IMR-90 (cell line): Measurements from ENCODE around the gene KRTAP10-9. TPM values are rescaled to one million over a fixed set of nuclear protein-coding genes. Genes with fewer than 3 reads are reported as not detected.

Experiments
- ATAC-seq: fragments of 200-7000 bp; cut with Tn5 transposase; 2 replicates; pipeline ENCODE4 v1.9.1; 2020; ENCODE audit warnings: low read depth, mild to moderate bottlenecking, moderate library complexity
- BruUV-seq: library from RNA; stranded (reverse); fragments of 400-500 nt; replicated peaks from 2 replicates; lab custom pipeline; 2021; lab: Mats Ljungman, UMichigan
- CTCF ChIA-PET: fragments of 300-600 bp; formaldehyde crosslinking; extraction: SDS; loops from one replicate; lab custom pipeline; 2021; ENCODE audit warnings: antibody characterized with exemption; lab: Yijun Ruan, JAX
- POLR2A ChIA-PET: fragments of 300-600 bp; sonication (Branson Sonifier 250); formaldehyde crosslinking; loops from one replicate; lab custom pipeline; 2022; ENCODE audit warnings: antibody characterized with exemption; ENCODE audit not compliant: unreplicated experiment; lab: Charles Lee
- DNase-seq: peaks from one replicate; pipeline ENCODE4 v3.0.0; 2013
- H2AFZ ChIP-seq: replicated peaks from 2 replicates; pipeline ENCODE3; 2013; ENCODE audit warnings: low read length, mild to moderate bottlenecking; ENCODE audit not compliant: poor library complexity
- H2AK5ac ChIP-seq: 2 replicates; pipeline ENCODE4 v1.6.1; 2013; ENCODE audit warnings: low read depth, low read length, inconsistent platforms
- H2AK9ac ChIP-seq: replicated peaks from 2 replicates; pipeline ENCODE3; 2013; ENCODE audit warnings: mild to moderate bottlenecking, low read depth, low read length, moderate library complexity; ENCODE audit not compliant: poor library complexity
- H2BK120ac ChIP-seq: 2 replicates; pipeline ENCODE4 v1.6.1; 2013; ENCODE audit warnings: low read depth, low read length, inconsistent platforms
- H2BK15ac ChIP-seq: 3 replicates; pipeline ENCODE4 v1.6.1; 2013; ENCODE audit warnings: low read depth, low read length, inconsistent platforms
- H2BK20ac ChIP-seq: 2 replicates; pipeline ENCODE4 v1.6.1; 2013; ENCODE audit warnings: low read depth, mild to moderate bottlenecking, inconsistent platforms, low read length, moderate library complexity
- H2BK5ac ChIP-seq: 2 replicates; pipeline ENCODE4 v1.6.1; 2013; ENCODE audit warnings: mild to moderate bottlenecking, low read depth, low read length, inconsistent platforms; ENCODE audit not compliant: poor library complexity, severe bottlenecking
- H3K14ac ChIP-seq: replicated peaks from 2 replicates; pipeline ENCODE4 v1.6.1; 2013; ENCODE audit warnings: low read depth, low read length, inconsistent platforms
- H3K18ac ChIP-seq: 2 replicates; pipeline ENCODE4 v1.6.1; 2013; ENCODE audit warnings: low read depth, low read length, control low read depth
- H3K23ac ChIP-seq: 2 replicates; pipeline ENCODE4 v1.6.1; 2013; ENCODE audit warnings: low read depth, low read length, inconsistent platforms
- H3K27ac ChIP-seq: 2 replicates; pipeline ENCODE4 v1.5.1; 2013; ENCODE audit warnings: mild to moderate bottlenecking, control low read depth, low read length; ENCODE audit not compliant: insufficient read depth
- H3K27me3 ChIP-seq: 2 replicates; pipeline ENCODE4 v1.6.1; 2013; ENCODE audit warnings: low read length; ENCODE audit not compliant: control insufficient read depth, insufficient read depth
- H3K36me3 ChIP-seq: 2 replicates; pipeline ENCODE4 v1.6.1; 2013; ENCODE audit warnings: low read length, mixed read lengths; ENCODE audit not compliant: control insufficient read depth, insufficient read depth
- H3K4ac ChIP-seq: 2 replicates; pipeline ENCODE4 v1.6.1; 2013; ENCODE audit warnings: low read depth, low read length, inconsistent platforms
- H3K4me1 ChIP-seq: 2 replicates; pipeline ENCODE4 v1.6.1; 2013; ENCODE audit warnings: low read length, mixed read lengths; ENCODE audit not compliant: control insufficient read depth, insufficient read depth
- H3K4me2 ChIP-seq: 2 replicates; pipeline ENCODE4 v1.6.1; 2013; ENCODE audit warnings: low read depth, mild to moderate bottlenecking, control low read depth, low read length, moderate library complexity
- H3K4me3 ChIP-seq: 2 replicates; pipeline ENCODE4 v1.5.1; 2013; ENCODE audit warnings: low read depth, mild to moderate bottlenecking, control low read depth, low read length, moderate library complexity; ENCODE audit not compliant: insufficient read depth
- H3K56ac ChIP-seq: 2 replicates; pipeline ENCODE4 v1.6.1; 2013; ENCODE audit warnings: low read length, inconsistent platforms; ENCODE audit not compliant: insufficient read depth; ENCODE audit errors: extremely low read depth
- H3K79me1 ChIP-seq, 2 experiments: 2 replicates each; pipeline ENCODE4 v1.6.1; 2013; ENCODE audit warnings: low read length in 2 of 2, inconsistent platforms in 1 of 2, low read depth in 1 of 2
- H3K9ac ChIP-seq: 2 replicates; pipeline ENCODE4 v1.6.1; 2013; ENCODE audit warnings: low read depth, low read length, control low read depth
- H3K9me1 ChIP-seq: 2 replicates; pipeline ENCODE4 v1.6.1; 2013; ENCODE audit warnings: low read length, inconsistent platforms; ENCODE audit not compliant: insufficient read depth
- H3K9me3 ChIP-seq: 2 replicates; pipeline ENCODE4 v1.6.1; 2013; ENCODE audit warnings: low read length; ENCODE audit not compliant: control insufficient read depth, insufficient read depth
- H4K20me1 ChIP-seq: 2 replicates; pipeline ENCODE4 v1.6.1; 2013; ENCODE audit warnings: low read length, inconsistent platforms; ENCODE audit not compliant: insufficient read depth
- H4K5ac ChIP-seq: 2 replicates; pipeline ENCODE4 v1.6.1; 2013; ENCODE audit warnings: mild to moderate bottlenecking, low read depth, low read length, control low read depth
- H4K8ac ChIP-seq, 2 experiments: 2 replicates each; pipeline ENCODE4 v1.6.1; 2013; ENCODE audit warnings: low read depth in 2 of 2, low read length in 2 of 2, control low read depth in 1 of 2, inconsistent platforms in 1 of 2
- H4K91ac ChIP-seq: 2 replicates; pipeline ENCODE4 v1.6.1; 2013; ENCODE audit warnings: low read depth, low read length, inconsistent platforms; ENCODE audit not compliant: insufficient read depth
- BHLHE40 ChIP-seq: fragments of 150-350 bp; IDR thresholded peaks from 2 replicates; pipeline ENCODE4 v1.6.1; 2016; ENCODE audit warnings: mild to moderate bottlenecking, low read depth, low read length
- CEBPB ChIP-seq: IDR thresholded peaks from 2 replicates; pipeline ENCODE4 v1.6.1; 2012; ENCODE audit warnings: low read depth, low read length, improper control_type of control experiment
- ELK1 ChIP-seq: fragments of 150-350 bp; IDR thresholded peaks from 2 replicates; pipeline ENCODE4 v1.6.1; 2016; ENCODE audit warnings: low read depth, mild to moderate bottlenecking, low read length, moderate library complexity, borderline replicate concordance
- MAFK ChIP-seq: IDR thresholded peaks from 2 replicates; pipeline ENCODE4 v1.6.1; 2012; ENCODE audit warnings: low read depth, low read length, improper control_type of control experiment
- MXI1 ChIP-seq: IDR thresholded peaks from 2 replicates; pipeline ENCODE4 v1.6.1; 2012; ENCODE audit warnings: low read depth, mild to moderate bottlenecking, low read length, moderate library complexity, borderline replicate concordance
- NFE2L2 ChIP-seq: fragments of 150-350 bp; IDR thresholded peaks from 2 replicates; pipeline ENCODE4 v1.6.1; 2016; ENCODE audit warnings: low read depth, mild to moderate bottlenecking, low read length
- POLR2A ChIP-seq: IDR thresholded peaks from 2 replicates; pipeline ENCODE4 v1.6.1; 2012; ENCODE audit warnings: mild to moderate bottlenecking, low read depth, low read length
- RAD21 ChIP-seq: IDR thresholded peaks from 2 replicates; pipeline ENCODE4 v1.6.1; 2012; ENCODE audit warnings: low read length, improper control_type of control experiment
- RCOR1 ChIP-seq: IDR thresholded peaks from 2 replicates; pipeline ENCODE4 v1.6.1; 2012; ENCODE audit warnings: mild to moderate bottlenecking, low read length, improper control_type of control experiment; ENCODE audit not compliant: insufficient replicate concordance
- RFX5 ChIP-seq: IDR thresholded peaks from 2 replicates; pipeline ENCODE4 v1.8.0; 2012; ENCODE audit warnings: low read depth, mild to moderate bottlenecking, low read length, moderate library complexity
- SMC3 ChIP-seq: fragments of 150-350 bp; IDR thresholded peaks from 2 replicates; pipeline ENCODE4 v1.6.1; 2016; ENCODE audit warnings: low read depth, mild to moderate bottlenecking, antibody characterized with exemption, low read length, moderate library complexity
- USF2 ChIP-seq: fragments of 150-350 bp; IDR thresholded peaks from 2 replicates; pipeline ENCODE4 v1.6.1; 2017; ENCODE audit warnings: mild to moderate bottlenecking, antibody characterized with exemption, low read length, low read depth
- WGBS, 2 experiments: methylation state at CpG; one replicate each; pipeline versions ENCODE4 v1.1.5 to v1.1.7; 2013; ENCODE audit warnings: missing lambda C conversion rate in 2 of 2; ENCODE audit not compliant: insufficient read length in 1 of 2; ENCODE audit errors: extremely low coverage in 2 of 2; 5-methylcytosine and 5-hydroxymethylcytosine counted together
- dilution Hi-C: fragments of 300-500 bp; cut with HindIII; formaldehyde crosslinking; loops from one replicate; pipeline ENCODE4 v1.14.3; 2018; ENCODE audit warnings: low sequenced_read_pairs; ENCODE audit not compliant: unreplicated experiment
- in situ Hi-C: fragments of 300-500 bp; cut with MboI; formaldehyde crosslinking; loops from 3 replicates; pipeline ENCODE4 v1.14.3; 2019; ENCODE audit warnings: low sequenced_read_pairs, inconsistent platforms, mixed read lengths
- intact Hi-C: fragments of 100-400 bp; cut with micrococcal nuclease; formaldehyde crosslinking; loops from 2 replicates; pipeline ENCODE4 v1.10.0; 2022
- polyA plus RNA-seq, 3 experiments: library from polyadenylated mRNA; depleted of rRNA; stranded (reverse); fragments of >200 nt; gene quantifications; 2 replicates each; pipeline ENCODE4 v1.2.3, GENCODE V29; 2012; ENCODE audit warnings: low replicate concordance in 1 of 3
- total RNA-seq: library from RNA; depleted of rRNA; stranded (reverse); fragments of >200 nt; gene quantifications from 2 replicates; pipeline ENCODE4 v1.2.3, GENCODE V29; 2012

KRTAP10-9 gene
- total and polyA plus RNA-seq, 2 of the 4 experiments (the other 2 are of a cell fraction), result not detected

- Histone ChIP-seq H3K4me3 (no peak overlapping the region), H2AK9ac (no peak overlapping the region), H3K4ac (no peak overlapping the region), H3K14ac (no peak overlapping the region), H3K36me3 (no peaks in the 10 kb centered on the region), H2BK120ac (no peak overlapping the region), H3K9me3 (peaks cover 13% of the 10 kb centered on the region), H4K8ac (no peak overlapping the region), H3K79me1 (no peaks in the 10 kb centered on the region), H4K91ac (no peak overlapping the region), H4K5ac (no peak overlapping the region), H2BK5ac (no peak overlapping the region), H3K9me1 (no peaks in the 10 kb centered on the region), H3K27ac (no peak overlapping the region), H4K20me1 (no peaks in the 10 kb centered on the region), H2BK15ac (no peak overlapping the region), H3K23ac (no peak overlapping the region), H2AK5ac (no peak overlapping the region), H2AFZ (no peak overlapping the region), H3K9ac (no peak overlapping the region), H3K18ac (no peak overlapping the region), H3K4me2 (no peak overlapping the region), H2BK20ac (no peak overlapping the region), H3K56ac (no peak overlapping the region), H3K27me3 (peaks cover 3% of the 10 kb centered on the region; the same call in 1 of the 2 replicates), H3K4me1 (no peaks in the 10 kb centered on the region)
- BruUV-seq, result no TSS peak
- ChIA-PET CTCF (no interaction called here), POLR2A (no interaction called here)
- in situ Hi-C loops, result no loop called here
- DNase-seq (no peak), ATAC-seq (no peak)
- WGBS, 2 experiments, result 28% methylated on average over 4 of the region's 20 CpGs; no CpG with 5 or more reads in 1 of the 2 experiments
- intact Hi-C loops, result no loop called here
- TF ChIP-seq MXI1 (no peak), CEBPB (no peak), ELK1 (no peak), SMC3 (no peak), POLR2A (no peak), BHLHE40 (no peak), RCOR1 (no peak), RFX5 (no peak), RAD21 (no peak), USF2 (no peak), MAFK (no peak), NFE2L2 (no peak)
- dilution Hi-C loops, result no loop called here
Measured at GRCh38 chr21:44614161-44614631, 12.7 kb upstream of the KRTAP10-9 start.
